GM19372 (cell line): ENCODE results near the gene ARAF.

Experiments
- ATAC-seq: cut with Tn5 transposase; IDR thresholded peaks from one replicate; pipeline ENCODE4 v1.9.1; 2021; ENCODE audit warnings: mild to moderate bottlenecking, low read depth, moderate library complexity; ENCODE audit not compliant: unreplicated experiment

Gene ARAF

GRCh38 chrX:47618923-47619485 lies 58.0 kb downstream of the ARAF start:
- ATAC-seq, result no peak

- peak; percentile 86 for ATAC-seq
Observed at GRCh38 chrX:47619486-47620302, 58.7 kb downstream of the ARAF start, which contains the start of gene SYN1. Gene SYN1, minus strand, starts transcription at chrX:47619857. Its CDS starts 129 bp downstream, at chrX:47619728.

- no peak for ATAC-seq
Observed at GRCh38 chrX:47620303-47620685, 59.3 kb downstream of the ARAF start.
